Activated T-cell treated with anti-CD3 and anti-CD28 coated beads, Interleukin-2, amount 50 U/mL, for 24 hours (primary cell): ENCODE measurements around the gene KDM3B.
A peak's percentile ranks its signal among the peaks of the same experiment; 100 is the strongest.

ENCODE experiments used
- DNase-seq: peaks from one replicate; pipeline ENCODE4 v3.0.0-alpha.2; 2020
- H3K27ac Mint-ChIP-seq: 2 replicates; pipeline ENCODE4 v1.8.0; 2020; ENCODE audit warnings: mild to moderate bottlenecking, mixed read lengths
- H3K27me3 Mint-ChIP-seq: 2 replicates; pipeline ENCODE4 v1.8.0; 2020; ENCODE audit warnings: mixed read lengths
- H3K36me3 Mint-ChIP-seq: 2 replicates; pipeline ENCODE4 v1.8.0; 2020; ENCODE audit warnings: low read depth, mixed read lengths
- H3K4me1 Mint-ChIP-seq: 2 replicates; pipeline ENCODE4 v1.8.0; 2020; ENCODE audit warnings: low read depth, mixed read lengths
- H3K4me3 Mint-ChIP-seq: 2 replicates; pipeline ENCODE4 v1.8.0; 2020; ENCODE audit warnings: mild to moderate bottlenecking, moderate library complexity, mixed read lengths
- H3K9me3 Mint-ChIP-seq: 2 replicates; pipeline ENCODE4 v1.8.0; 2020; ENCODE audit warnings: mixed read lengths

KDM3B gene

DNA sequence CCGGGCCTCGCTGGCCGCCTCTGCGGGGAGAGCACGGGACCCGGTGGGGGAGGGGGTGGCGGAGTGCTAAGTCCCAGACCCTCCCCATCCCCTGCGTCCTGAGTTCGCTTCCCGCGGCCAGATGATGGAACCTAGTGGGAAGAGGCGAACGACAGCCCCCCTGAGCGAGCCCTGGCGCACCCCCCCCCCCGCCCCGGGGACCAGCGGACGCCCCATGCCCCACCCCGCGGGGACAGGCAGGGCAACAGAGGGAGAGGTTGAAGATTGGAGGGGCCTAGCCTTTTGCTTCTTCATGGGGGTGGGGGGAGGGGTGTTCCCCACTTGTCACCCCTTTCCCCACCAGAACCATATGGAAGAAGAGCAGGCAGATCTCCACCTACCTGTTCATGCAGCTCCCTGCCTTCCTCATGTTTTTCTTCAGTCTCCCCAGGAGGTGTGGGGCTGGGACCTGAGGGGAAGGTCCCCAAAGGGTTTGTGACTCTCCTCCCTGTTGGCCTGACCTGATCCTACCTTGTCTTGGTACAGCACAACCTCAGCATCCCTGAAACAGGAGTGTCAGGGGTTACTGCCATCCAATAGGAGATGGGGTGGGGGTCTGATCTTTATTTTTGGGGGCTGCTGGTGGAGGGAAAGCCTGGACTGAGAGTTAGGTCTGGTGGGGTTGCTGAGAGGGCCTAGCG is 13.9 kb upstream of the KDM3B start:
- DNase-seq: no peak

DNA sequence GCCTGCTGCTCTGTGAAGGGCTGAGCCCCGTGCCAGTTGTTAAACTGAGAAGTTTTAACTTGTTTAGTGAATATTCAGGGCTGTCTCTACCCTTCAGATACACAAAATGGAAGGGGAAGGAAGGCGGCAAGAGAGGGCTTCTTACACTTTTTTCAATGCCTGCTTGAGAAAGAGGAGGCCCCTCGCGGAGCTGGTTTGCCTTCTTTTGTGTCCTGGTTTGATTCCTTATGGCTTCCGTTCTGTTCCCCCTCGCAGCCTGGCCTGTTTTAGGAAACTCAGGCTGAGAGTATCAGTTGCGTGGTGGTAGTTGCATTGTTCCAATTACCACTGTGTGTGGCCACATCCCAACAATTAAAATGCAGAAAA is 13.4 kb upstream of the KDM3B start:
- Mint-ChIP-seq H3K36me3 (peaks cover 40% of the 10 kb centered on the region), H3K4me1 (peaks cover 45% of the 10 kb centered on the region), H3K27me3 (no peaks in the 10 kb centered on the region), H3K9me3 (no peaks in the 10 kb centered on the region), H3K4me3 (peak overlapping the region; percentile 87), H3K27ac (peak overlapping the region; percentile 92)
- no peak for DNase-seq

More for the DNA sequence above, 13.9 kb upstream of the KDM3B start:
- H3K4me1 Mint-ChIP-seq: peaks cover 45% of the 10 kb centered on the region
- no peaks in the 10 kb centered on the region for H3K9me3 Mint-ChIP-seq
- H3K4me3 Mint-ChIP-seq: peak overlapping the region; percentile 87
- peaks cover 35% of the 10 kb centered on the region for H3K36me3 Mint-ChIP-seq
- H3K27me3 Mint-ChIP-seq: no peaks in the 10 kb centered on the region
- H3K27ac Mint-ChIP-seq: peak overlapping the region; percentile 99

DNA sequence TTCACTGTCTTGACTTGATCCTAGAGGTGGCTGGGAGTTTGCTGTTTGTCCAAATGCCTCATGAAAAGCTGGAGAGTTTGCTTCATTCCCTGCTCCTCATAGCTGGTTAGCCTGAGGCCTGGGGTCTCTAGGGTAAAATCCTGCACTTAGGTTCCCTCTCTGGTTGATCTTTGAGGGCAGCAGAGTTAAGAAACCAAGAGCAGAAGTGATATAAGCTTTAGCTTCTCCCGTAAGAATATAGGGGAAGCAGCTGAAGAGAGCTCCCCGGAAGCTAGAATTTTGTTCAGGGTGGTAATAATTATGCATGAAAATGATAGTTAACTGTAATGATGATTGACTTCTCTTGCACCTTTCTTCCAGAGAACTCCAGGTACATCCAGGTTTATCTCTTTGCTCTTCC is 13.0 kb upstream of the KDM3B start:
- Mint-ChIP-seq H3K36me3 (peaks cover 44% of the 10 kb centered on the region), H3K9me3 (no peaks in the 10 kb centered on the region), H3K4me1 (peaks cover 45% of the 10 kb centered on the region), H3K4me3 (peak overlapping the region; percentile 87), H3K27me3 (no peaks in the 10 kb centered on the region), H3K27ac (peak overlapping the region; percentile 92)
- no peak for DNase-seq

DNA sequence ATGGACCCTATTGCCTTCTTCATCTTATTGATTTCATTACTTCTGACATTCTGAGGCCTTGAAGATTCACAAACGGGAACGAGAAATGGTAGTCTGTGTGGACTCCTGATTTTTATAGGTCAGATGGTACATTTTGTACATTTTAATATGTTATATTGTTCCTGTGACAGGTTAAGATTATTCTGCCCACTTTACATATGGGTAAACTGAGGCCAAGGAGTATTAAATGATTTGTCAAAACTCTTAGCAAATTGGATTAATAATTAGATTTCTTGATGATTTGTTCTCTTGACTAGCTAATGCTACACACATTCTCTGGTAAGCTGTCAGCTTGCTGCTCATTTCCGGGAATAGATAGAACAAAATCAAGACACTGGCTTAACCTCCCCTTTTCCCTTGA is 12.5 kb upstream of the KDM3B start:
- peak overlapping the region; percentile 87 for H3K4me3 Mint-ChIP-seq
- no peaks in the 10 kb centered on the region for H3K27me3 Mint-ChIP-seq
- peaks cover 41% of the 10 kb centered on the region for H3K4me1 Mint-ChIP-seq
- H3K27ac Mint-ChIP-seq: peak overlapping the region; percentile 92
- peaks cover 49% of the 10 kb centered on the region for H3K36me3 Mint-ChIP-seq
- H3K9me3 Mint-ChIP-seq: no peaks in the 10 kb centered on the region
- no peak for DNase-seq

DNA sequence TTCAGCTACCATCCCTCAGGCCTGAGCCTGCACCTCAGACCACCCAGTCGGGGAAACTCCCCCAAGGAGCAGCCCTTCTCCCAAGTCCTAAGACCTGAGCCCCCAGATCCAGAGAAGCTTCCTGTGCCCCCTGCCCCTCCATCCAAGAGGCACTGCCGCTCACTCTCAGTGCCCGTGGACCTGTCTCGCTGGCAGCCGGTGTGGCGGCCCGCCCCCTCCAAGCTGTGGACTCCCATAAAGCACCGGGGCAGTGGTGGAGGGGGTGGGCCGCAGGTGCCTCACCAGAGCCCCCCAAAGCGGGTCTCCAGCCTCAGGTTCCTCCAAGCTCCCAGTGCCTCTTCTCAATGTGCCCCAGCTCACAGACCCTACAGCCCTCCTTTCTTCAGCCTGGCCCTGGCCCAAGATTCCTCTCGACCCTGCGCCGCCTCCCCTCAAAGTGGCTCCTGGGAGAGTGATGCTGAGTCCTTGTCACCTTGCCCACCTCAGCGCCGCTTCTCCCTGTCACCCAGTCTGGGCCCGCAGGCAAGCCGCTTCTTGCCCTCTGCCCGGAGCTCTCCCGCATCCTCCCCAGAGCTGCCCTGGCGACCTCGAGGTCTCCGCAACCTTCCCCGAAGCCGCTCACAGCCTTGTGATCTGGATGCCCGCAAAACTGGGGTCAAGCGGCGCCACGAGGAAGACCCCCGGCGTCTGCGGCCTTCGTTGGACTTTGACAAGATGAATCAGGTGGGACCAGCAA is 7.4 kb upstream of the KDM3B start:
- Mint-ChIP-seq H3K36me3 (peaks cover 87% of the 10 kb centered on the region), H3K4me1 (peaks cover 18% of the 10 kb centered on the region), H3K27me3 (no peaks in the 10 kb centered on the region), H3K27ac (no peak overlapping the region), H3K9me3 (no peaks in the 10 kb centered on the region), H3K4me3 (no peak overlapping the region)
- no peak for DNase-seq

DNA sequence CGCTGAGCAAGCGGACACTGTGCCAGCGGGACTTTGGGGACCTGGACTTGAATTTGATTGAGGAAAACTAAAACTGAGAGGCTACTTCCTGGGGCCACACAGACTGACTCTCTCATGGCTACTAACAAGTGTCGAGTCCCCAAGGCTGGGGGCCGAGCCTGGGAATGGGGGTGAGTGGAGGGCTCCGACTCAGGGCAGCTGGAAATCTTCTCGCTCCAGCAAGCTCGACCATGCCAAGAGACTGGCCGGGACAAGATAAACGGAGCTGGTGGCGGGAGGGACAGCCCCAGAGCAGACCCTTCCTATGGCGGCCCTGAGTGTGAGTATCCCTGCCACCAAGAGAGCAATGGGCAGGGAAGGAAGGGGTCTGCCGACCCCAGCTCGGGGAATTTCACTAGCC is 5.6 kb upstream of the KDM3B start:
- no peak for DNase-seq
- peaks cover 10% of the 10 kb centered on the region for H3K4me1 Mint-ChIP-seq
- H3K4me3 Mint-ChIP-seq: no peak overlapping the region
- H3K36me3 Mint-ChIP-seq: peaks cover 78% of the 10 kb centered on the region
- peaks cover 4% of the 10 kb centered on the region for H3K9me3 Mint-ChIP-seq
- H3K27ac Mint-ChIP-seq: no peak overlapping the region
- H3K27me3 Mint-ChIP-seq: no peaks in the 10 kb centered on the region

DNA sequence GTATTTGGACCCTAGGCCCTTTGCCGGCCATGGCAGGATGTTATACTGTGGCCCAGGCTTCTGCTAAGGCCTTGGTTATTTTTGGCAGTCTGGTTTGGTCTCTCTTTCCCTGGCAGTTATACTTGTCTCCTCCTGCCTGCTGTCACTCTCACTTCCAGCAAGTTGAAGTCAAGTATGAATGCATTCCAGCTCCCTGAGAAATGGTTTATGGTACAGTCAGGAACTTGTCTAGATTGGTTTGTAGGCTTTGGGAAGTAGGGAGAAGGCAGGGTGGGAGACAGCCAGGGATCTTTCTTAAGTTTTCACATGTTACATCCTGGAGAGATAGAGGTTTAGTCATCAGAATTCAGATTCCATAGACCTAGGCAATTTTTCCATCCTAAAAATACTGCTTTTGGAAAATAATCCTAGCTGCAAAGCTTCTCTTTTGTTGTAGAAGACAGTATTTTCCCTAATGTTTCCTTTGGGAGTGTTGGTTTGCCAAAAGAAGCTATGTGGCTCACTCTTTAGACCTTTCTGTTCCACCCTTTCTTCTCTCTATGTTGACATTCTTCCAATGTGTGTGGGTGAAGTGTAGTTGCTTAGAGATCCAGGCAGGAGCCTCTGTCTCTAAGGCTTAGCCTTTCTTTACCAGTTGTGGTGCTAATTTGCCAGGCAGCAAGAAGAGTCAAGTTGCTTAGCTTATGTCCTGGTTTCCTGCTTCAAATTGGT is 2.5 kb upstream of the KDM3B start:
- Mint-ChIP-seq H3K27me3 (no peaks in the 10 kb centered on the region), H3K36me3 (peaks cover 64% of the 10 kb centered on the region), H3K4me1 (peaks cover 29% of the 10 kb centered on the region), H3K27ac (peak overlapping the region; percentile 10), H3K4me3 (no peak overlapping the region), H3K9me3 (peaks cover 8% of the 10 kb centered on the region)
- DNase-seq: no peak

DNA sequence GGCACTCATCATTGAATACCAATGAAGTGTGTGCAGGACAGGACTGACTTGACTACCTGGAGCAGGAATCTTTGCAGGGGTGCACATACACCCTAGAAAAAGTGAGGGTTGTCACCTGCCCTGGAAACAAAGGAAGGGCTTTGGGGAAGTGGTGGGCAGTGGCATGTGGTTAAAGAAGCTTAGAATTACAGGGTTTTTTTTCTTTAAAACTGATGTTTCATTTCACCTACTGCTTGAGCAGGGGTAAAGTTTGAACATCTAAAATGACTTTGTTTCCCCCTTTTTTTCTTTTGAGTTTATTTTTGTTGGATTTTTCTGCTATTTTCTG is 2.0 kb upstream of the KDM3B start:
- H3K4me3 Mint-ChIP-seq: no peak overlapping the region
- H3K36me3 Mint-ChIP-seq: peaks cover 58% of the 10 kb centered on the region
- no peak overlapping the region for H3K27ac Mint-ChIP-seq
- H3K9me3 Mint-ChIP-seq: peaks cover 8% of the 10 kb centered on the region
- H3K4me1 Mint-ChIP-seq: peaks cover 35% of the 10 kb centered on the region
- no peak for DNase-seq
- no peaks in the 10 kb centered on the region for H3K27me3 Mint-ChIP-seq

DNA sequence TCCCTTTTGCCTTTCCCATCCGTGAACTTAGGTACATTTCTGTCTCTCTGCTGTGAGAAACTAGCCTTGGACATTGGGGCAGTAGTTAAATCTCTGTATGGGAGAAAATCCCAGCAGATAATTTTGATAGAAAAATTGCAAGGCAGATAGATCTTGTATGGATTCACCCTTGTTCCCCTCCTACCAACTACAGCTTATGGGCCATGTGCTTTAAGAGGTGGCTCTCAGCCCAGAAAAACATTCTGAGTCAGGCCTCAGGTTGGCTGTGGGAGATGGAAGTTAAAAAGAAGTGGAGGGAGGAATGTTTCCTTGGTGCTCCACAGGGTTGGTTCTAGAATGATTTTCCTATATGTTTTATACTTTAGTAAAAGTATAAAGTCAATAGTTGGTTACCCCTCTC is 1.4 kb upstream of the KDM3B start:
- Mint-ChIP-seq H3K4me3 (no peak overlapping the region), H3K27ac (no peak overlapping the region), H3K36me3 (peaks cover 53% of the 10 kb centered on the region), H3K4me1 (peaks cover 40% of the 10 kb centered on the region), H3K9me3 (peaks cover 8% of the 10 kb centered on the region), H3K27me3 (no peaks in the 10 kb centered on the region)
- DNase-seq: no peak

DNA sequence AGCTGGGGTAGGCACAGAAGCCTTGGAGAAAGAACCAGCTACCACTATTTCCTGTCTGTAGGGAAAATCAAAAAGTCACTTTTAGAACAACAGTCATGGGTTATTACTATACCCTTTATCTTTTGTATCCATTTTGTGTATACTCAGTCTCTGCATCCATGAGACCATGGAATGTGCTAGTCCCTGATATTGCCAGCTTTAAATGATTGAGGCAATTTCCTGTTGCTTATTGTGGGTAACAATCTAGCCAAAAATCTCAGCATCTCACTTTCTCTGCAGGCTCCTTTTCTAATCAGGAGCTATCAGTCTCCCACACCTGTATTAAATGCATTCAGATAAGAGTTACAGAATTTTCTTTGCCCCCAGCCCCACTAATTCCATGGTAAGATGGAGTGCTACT is 968 bp upstream of the KDM3B start:
- H3K9me3 Mint-ChIP-seq: peaks cover 8% of the 10 kb centered on the region
- no peak overlapping the region for H3K4me3 Mint-ChIP-seq
- H3K27me3 Mint-ChIP-seq: no peaks in the 10 kb centered on the region
- peak overlapping the region; percentile 82 for H3K27ac Mint-ChIP-seq
- peaks cover 45% of the 10 kb centered on the region for H3K4me1 Mint-ChIP-seq
- DNase-seq: no peak
- H3K36me3 Mint-ChIP-seq: peaks cover 48% of the 10 kb centered on the region

DNA sequence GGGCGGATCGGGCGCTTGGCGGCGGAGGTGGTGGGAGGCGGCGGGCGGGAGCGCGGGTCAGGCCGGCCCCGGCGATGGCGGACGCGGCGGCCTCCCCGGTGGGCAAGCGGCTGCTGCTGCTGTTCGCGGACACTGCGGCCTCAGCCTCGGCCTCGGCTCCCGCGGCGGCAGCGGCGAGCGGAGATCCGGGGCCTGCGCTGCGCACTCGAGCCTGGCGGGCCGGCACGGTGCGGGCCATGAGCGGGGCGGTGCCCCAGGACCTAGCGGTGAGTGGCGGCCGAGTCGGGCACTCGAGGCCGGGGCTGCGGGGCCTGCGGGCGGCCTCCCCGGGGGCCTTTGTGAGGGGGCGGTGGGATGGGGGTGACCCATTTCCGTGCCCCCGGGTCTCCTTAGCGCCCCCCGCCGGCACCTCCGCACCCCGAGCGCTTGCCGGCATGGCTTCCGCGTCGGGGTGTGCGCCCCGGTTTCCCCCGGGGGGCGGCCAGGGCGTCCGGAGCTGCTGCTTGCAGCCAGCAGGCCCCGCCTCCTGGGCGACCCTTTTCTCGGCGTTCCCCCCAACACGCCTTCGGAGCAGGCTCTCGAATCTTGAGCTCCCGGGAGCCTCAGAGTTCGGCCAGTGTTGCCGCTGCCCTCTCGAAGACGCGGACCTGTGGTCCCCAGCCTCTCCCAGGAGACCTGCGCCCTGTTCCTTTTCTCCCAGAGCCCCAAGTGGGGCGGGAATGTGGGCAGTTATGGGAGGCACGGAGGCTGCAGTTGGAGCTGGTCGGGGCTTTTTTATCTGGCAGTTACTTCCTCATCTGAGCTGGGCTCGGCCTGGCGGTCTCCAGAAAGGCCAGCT is 456 bp downstream of the KDM3B start:
- Mint-ChIP-seq H3K4me3 (peak overlapping the region; percentile 91), H3K9me3 (peaks cover 8% of the 10 kb centered on the region), H3K27me3 (no peaks in the 10 kb centered on the region), H3K36me3 (peaks cover 37% of the 10 kb centered on the region), H3K27ac (peak overlapping the region; percentile 93), H3K4me1 (peaks cover 47% of the 10 kb centered on the region)
- no peak for DNase-seq

DNA sequence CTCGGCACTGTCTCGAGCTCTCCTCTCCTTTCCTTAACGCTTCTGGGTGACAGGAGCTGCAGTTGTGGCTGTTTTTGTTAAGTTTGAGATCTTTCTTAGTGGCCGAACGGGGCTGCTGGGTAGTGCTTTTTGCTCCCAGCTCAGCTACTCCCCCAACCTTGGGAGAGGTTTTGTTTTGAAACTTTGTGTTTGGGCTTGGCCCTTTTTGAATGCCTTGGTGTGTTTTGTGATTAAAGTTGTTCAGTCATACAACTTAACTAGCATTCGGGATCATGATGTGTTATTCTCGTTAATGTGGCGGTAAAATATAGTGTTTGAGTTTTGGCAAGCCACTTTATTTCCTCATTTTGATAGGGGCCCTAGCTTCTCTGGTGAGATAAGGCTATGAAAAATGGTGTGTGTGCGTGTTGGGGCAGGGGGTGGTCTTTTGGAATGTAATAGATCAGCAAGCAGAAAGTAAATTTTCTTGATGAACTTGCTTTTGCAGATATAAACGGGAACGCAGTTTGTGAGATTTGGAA is 1.1 kb downstream of the KDM3B start:
- Mint-ChIP-seq H3K27me3 (no peaks in the 10 kb centered on the region), H3K27ac (peak overlapping the region; percentile 93), H3K36me3 (peaks cover 30% of the 10 kb centered on the region), H3K9me3 (peaks cover 8% of the 10 kb centered on the region), H3K4me3 (peak overlapping the region; percentile 91), H3K4me1 (peaks cover 47% of the 10 kb centered on the region)
- DNase-seq: no peak

DNA sequence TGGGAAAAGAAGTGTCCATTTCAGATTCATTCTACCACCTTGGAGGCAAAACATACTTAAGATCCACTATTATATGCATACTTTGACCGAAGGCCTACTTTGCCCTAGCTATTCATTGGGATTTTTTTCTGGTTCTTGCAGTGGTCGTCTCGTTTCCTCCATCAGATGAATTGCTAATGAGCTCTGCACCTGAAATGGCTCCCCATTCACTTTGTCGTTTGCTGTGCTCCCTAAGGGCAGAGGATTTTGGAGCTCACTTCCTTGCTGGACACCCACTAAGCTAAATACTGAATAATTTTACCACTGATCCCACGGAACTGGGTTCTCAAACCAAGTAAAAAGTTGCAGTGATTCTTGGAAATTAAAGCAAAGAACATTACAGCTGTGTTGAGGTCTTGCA is 1.9 kb downstream of the KDM3B start:
- no peak for DNase-seq
- Mint-ChIP-seq H3K9me3 (peaks cover 8% of the 10 kb centered on the region), H3K36me3 (peaks cover 24% of the 10 kb centered on the region), H3K27ac (peak overlapping the region; percentile 93), H3K27me3 (no peaks in the 10 kb centered on the region), H3K4me3 (peak overlapping the region; percentile 91), H3K4me1 (peaks cover 48% of the 10 kb centered on the region)

DNA sequence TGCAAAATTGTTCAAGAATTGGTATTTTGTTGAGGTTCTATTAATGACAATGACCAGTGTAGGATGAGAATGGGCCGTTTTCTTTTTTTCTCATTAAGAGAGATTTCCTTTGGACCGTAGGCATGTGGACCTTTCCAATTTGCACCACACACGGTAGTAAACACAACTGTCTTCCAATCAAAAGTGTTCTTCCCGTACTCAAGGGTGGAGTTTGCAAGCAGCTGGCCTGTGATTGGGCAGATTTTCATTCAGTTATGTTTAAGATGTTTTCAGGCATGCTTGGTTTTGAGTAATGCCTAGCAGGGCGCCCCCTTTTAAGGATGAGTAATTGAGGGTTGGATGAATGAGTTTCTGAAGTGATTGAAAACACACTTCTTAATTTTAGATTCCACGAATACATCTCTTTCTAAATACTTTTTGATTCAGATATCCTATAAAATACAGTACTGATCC is 2.5 kb downstream of the KDM3B start:
- Mint-ChIP-seq H3K27ac (peak overlapping the region; percentile 93), H3K9me3 (peaks cover 8% of the 10 kb centered on the region), H3K4me1 (peaks cover 52% of the 10 kb centered on the region), H3K36me3 (peaks cover 22% of the 10 kb centered on the region), H3K27me3 (no peaks in the 10 kb centered on the region), H3K4me3 (peak overlapping the region; percentile 91)
- peak; percentile 47 for DNase-seq
